Progenitor cell of endocrine pancreas (in vitro differentiated cells): ENCODE measurements around the gene VMP1. TPM values are rescaled to one million over a fixed set of nuclear protein-coding genes. Genes with fewer than 3 reads are reported as not detected.

Source experiments
- DNase-seq: peaks from one replicate; pipeline ENCODE4 v3.0.0; 2021; ENCODE audit warnings: low spot score; ENCODE audit not compliant: unreplicated experiment
- H3K27ac Mint-ChIP-seq: 2 replicates; pipeline ENCODE4 v1.8.0; 2021; ENCODE audit warnings: mild to moderate bottlenecking, moderate library complexity, mixed read lengths
- H3K27me3 Mint-ChIP-seq: 2 replicates; pipeline ENCODE4 v1.8.0; 2021; ENCODE audit warnings: mixed read lengths
- H3K36me3 Mint-ChIP-seq: 2 replicates; pipeline ENCODE4 v1.8.0; 2022; ENCODE audit warnings: mixed read lengths; ENCODE audit not compliant: insufficient read depth
- H3K4me1 Mint-ChIP-seq: 2 replicates; pipeline ENCODE4 v1.8.0; 2021; ENCODE audit warnings: low read depth, mixed read lengths
- H3K4me3 Mint-ChIP-seq: 2 replicates; pipeline ENCODE4 v1.8.0; 2021; ENCODE audit warnings: low read depth, mild to moderate bottlenecking, moderate library complexity, mixed read lengths
- H3K9me3 Mint-ChIP-seq: 2 replicates; pipeline ENCODE4 v1.8.0; 2021; ENCODE audit warnings: low read depth, mixed read lengths
- CTCF ChIP-seq: fragments of 200-600 bp; sonication (generic); IDR thresholded peaks from one replicate; pipeline ENCODE4 v1.5.0; 2021; ENCODE audit warnings: antibody characterized with exemption, mild to moderate bottlenecking; ENCODE audit not compliant: unreplicated experiment
- total RNA-seq: library from RNA; stranded (reverse); gene quantifications from 2 replicates; pipeline ENCODE4 v1.2.1, GENCODE V29; 2021

VMP1 gene
- total RNA-seq, 1 donor from 2014 or later: 162 TPM

GRCh38 chr17:59793205-59793604, 85.8 kb downstream of the VMP1 start:
- peaks cover 7% of the 10 kb centered on the region for H3K4me1 Mint-ChIP-seq
- H3K9me3 Mint-ChIP-seq: no peaks in the 10 kb centered on the region
- no peak for TF ChIP-seq CTCF
- peaks cover 10% of the 10 kb centered on the region for H3K36me3 Mint-ChIP-seq
- H3K4me3 Mint-ChIP-seq: no peak overlapping the region
- no peak for DNase-seq
- H3K27ac Mint-ChIP-seq: no peak overlapping the region
- no peaks in the 10 kb centered on the region for H3K27me3 Mint-ChIP-seq

DNA sequence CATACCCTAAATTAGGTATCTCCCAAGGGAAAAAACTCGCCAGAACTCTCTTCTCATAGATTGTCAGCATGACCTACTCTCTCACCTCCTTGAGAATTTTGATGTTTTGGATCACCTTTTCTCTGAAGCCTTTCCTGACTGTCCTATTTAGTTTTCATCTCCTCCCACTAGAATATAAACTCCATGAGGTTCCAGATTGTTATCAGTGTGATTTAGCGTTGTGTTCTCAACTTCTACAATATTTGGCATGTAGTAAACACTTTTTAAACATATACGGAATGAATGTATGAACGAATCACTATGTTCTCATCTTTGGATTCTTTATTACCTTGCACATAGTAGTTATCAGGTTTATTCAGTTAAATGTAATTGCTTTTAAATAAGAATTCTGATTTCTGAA, 88.7 kb downstream of the VMP1 start:
- DNase-seq: no peak
- no peaks in the 10 kb centered on the region for H3K27me3 Mint-ChIP-seq
- no peak for TF ChIP-seq CTCF
- H3K27ac Mint-ChIP-seq: no peak overlapping the region
- no peak overlapping the region for H3K4me3 Mint-ChIP-seq
- no peaks in the 10 kb centered on the region for H3K4me1 Mint-ChIP-seq
- H3K9me3 Mint-ChIP-seq: no peaks in the 10 kb centered on the region
- peaks cover 10% of the 10 kb centered on the region for H3K36me3 Mint-ChIP-seq

- Mint-ChIP-seq H3K9me3 (no peaks in the 10 kb centered on the region), H3K36me3 (peaks cover 8% of the 10 kb centered on the region), H3K4me1 (no peaks in the 10 kb centered on the region), H3K27ac (no peak overlapping the region), H3K4me3 (no peak overlapping the region), H3K27me3 (no peaks in the 10 kb centered on the region)
- no peak for DNase-seq
- TF ChIP-seq CTCF: no peak
These were observed 89.3 kb downstream of the VMP1 start for GRCh38 chr17:59796785-59797205.

DNA sequence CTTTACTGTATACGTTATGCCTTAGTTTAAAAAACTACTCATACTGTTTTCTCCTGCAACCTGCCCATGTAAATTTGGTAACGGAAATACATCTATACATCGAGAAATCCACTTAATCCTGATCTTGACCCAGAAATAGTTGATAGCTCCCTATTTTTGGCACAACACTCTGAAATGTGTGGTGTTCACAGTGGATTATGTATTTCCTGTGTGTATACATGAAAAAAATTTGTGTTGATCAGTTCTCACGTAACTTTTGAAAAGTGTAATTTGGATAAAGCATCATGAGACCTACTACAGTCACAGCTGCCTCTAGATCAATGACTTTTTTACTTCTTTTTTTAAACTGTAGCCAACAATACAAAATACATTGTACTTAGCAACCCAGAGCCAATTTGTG, 90.7 kb downstream of the VMP1 start:
- DNase-seq: no peak
- Mint-ChIP-seq H3K4me1 (peaks cover 4% of the 10 kb centered on the region), H3K4me3 (no peak overlapping the region), H3K27ac (no peak overlapping the region), H3K36me3 (peaks cover 8% of the 10 kb centered on the region), H3K27me3 (no peaks in the 10 kb centered on the region), H3K9me3 (no peaks in the 10 kb centered on the region)
- no peak for TF ChIP-seq CTCF

- TF ChIP-seq CTCF: no peak
- Mint-ChIP-seq H3K9me3 (no peaks in the 10 kb centered on the region), H3K27ac (no peak overlapping the region), H3K27me3 (no peaks in the 10 kb centered on the region), H3K4me1 (peaks cover 8% of the 10 kb centered on the region), H3K36me3 (peaks cover 5% of the 10 kb centered on the region), H3K4me3 (no peak overlapping the region)
- no peak for DNase-seq
These were observed 93.1 kb downstream of the VMP1 start for GRCh38 chr17:59800530-59800942.

DNA sequence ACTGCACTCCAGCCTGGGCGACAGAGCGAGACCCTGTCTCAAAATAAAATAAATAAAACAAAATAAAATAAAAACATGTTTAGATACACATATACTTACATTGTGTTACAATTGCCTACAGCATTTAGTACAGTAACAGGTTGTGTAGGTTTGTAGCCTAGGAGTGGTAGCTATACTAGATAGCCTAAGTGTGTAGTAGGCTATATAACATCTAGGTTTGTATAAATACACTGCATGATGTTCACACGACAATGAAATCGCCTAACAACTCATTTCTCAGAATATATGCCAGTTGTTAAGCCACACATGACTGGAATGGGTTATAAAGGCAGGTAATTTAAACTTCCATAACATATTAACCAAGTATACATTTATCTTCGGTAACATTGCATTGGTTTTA, 94.7 kb downstream of the VMP1 start:
- Mint-ChIP-seq H3K27ac (no peak overlapping the region), H3K27me3 (no peaks in the 10 kb centered on the region), H3K4me1 (peaks cover 8% of the 10 kb centered on the region), H3K9me3 (no peaks in the 10 kb centered on the region), H3K36me3 (peaks cover 2% of the 10 kb centered on the region), H3K4me3 (no peak overlapping the region)
- no peak for DNase-seq
- TF ChIP-seq CTCF: no peak
